Putamen (tissue), 1 donor: ENCODE data around the gene PDILT.
"Not testable (repeated sequence)": the region's sequence is repeated elsewhere in the genome, so short reads cannot be mapped to it uniquely, and the experiment has no call there.

Source experiments
- DNase-seq: peaks from one replicate; pipeline ENCODE4 v3.0.0-alpha.2; 2016; ENCODE audit warnings: low spot score

PDILT gene

GRCh38 chr16:20321671-20322070, 82.9 kb downstream of the PDILT start:
- DNase-seq = no peak

- not testable (repeated sequence) for DNase-seq
These were observed 83.5 kb downstream of the PDILT start for GRCh38 chr16:20321051-20321450.

- DNase-seq = no peak
These were observed 83.9 kb downstream of the PDILT start for GRCh38 chr16:20320592-20320991.

GRCh38 chr16:20320178-20320577, 84.4 kb downstream of the PDILT start:
- no peak for DNase-seq

- DNase-seq = no peak
These were observed 85.1 kb downstream of the PDILT start for GRCh38 chr16:20319406-20319805.

GRCh38 chr16:20318437-20318836, 86.1 kb downstream of the PDILT start:
- DNase-seq = no peak

- no peak for DNase-seq
These were observed 86.5 kb downstream of the PDILT start for GRCh38 chr16:20318006-20318405.

- no peak for DNase-seq
These were observed 87.4 kb downstream of the PDILT start for GRCh38 chr16:20317117-20317516.

GRCh38 chr16:20316715-20317114, 87.8 kb downstream of the PDILT start:
- DNase-seq = no peak

GRCh38 chr16:20315764-20316163, 88.8 kb downstream of the PDILT start:
- DNase-seq = no peak

- DNase-seq = no peak
These were observed 90.0 kb downstream of the PDILT start for GRCh38 chr16:20314575-20314974.

- no peak for DNase-seq
These were observed 90.8 kb downstream of the PDILT start for GRCh38 chr16:20313741-20314140.

- DNase-seq = not testable (repeated sequence)
These were observed 91.9 kb downstream of the PDILT start for GRCh38 chr16:20312536-20313095.

- no peak for DNase-seq
These were observed 93.0 kb downstream of the PDILT start for GRCh38 chr16:20311548-20311947.

- no peak for DNase-seq
These were observed 93.8 kb downstream of the PDILT start for GRCh38 chr16:20310421-20311395.

GRCh38 chr16:20309786-20310185, 94.8 kb downstream of the PDILT start:
- DNase-seq = no peak
